NCI-H748 (cell line): Measurements from ENCODE around the gene LTBP1.

Source experiments
- DNase-seq: peaks from one replicate; lab custom pipeline; 2025; ENCODE audit not compliant: unreplicated experiment; lab: John Stamatoyannopoulos, UW

The LTBP1 gene

DNA sequence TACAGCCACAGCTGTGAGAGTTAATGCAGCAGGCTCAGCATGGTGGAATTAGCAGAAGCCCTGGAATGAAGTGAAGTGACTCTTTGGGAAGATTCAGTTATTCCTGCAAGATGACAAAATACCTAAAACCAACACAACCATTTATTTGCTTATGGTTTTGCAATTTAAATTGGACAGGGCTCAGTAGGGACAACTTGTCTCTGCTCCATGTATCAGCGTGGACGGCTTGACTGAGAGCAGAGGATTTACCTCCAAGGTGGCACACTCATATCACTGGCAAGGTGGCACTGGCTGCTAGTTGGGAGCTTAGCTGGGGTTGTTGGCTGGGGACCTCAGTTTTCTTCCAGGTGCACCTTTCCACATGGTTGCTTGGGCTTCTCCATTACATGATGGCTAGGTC is 58.3 kb downstream of the LTBP1 start:
- DNase-seq: no peak

GRCh38 chr2:33008716-33009115 is 62.0 kb downstream of the LTBP1 start:
- DNase-seq: no peak

GRCh38 chr2:33009249-33009648 is 62.5 kb downstream of the LTBP1 start:
- no peak for DNase-seq

DNA sequence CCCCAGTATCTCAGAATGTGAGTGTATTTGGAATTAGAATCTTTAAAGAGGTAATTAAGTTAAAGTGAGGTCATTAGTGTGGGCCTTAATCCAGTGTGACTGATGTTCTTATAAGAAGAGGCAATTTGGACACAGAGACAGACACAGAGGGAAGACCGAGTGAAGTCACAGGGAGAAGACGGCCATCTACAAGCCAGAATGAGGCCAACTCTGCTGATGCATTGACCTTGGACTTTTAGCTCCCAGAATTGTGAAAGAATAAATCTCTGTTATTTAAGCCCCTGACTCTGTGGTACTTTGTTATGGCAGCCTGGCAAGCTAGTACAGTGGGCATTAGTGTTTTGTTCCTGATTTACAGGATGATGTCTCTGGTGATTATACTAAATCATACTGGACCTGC is 64.6 kb downstream of the LTBP1 start:
- DNase-seq: no peak

GRCh38 chr2:33011941-33012340 is 65.2 kb downstream of the LTBP1 start:
- no peak for DNase-seq

GRCh38 chr2:33013684-33014110 is 66.9 kb downstream of the LTBP1 start:
- no peak for DNase-seq

DNA sequence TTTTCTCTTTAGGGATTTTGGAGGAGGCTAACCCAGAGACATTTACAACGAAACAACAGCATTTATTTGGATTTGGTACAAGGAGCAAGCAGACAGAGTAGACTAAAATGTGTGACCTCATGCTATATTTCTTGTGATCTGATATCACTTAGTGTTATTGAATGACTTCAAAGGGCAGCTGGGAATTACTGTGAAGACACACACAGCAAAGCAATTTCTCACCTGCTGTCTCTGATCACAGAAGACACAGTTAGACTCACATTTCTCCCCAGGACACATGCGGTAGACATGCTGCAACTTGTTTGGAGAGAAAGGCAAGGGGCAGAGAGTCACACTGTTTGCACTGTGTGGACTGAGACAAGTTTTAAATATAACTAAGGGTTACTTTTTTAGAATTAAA is 67.5 kb downstream of the LTBP1 start:
- DNase-seq: no peak

- no peak for DNase-seq
Observed at GRCh38 chr2:33015421-33016142, 68.8 kb downstream of the LTBP1 start.

DNA sequence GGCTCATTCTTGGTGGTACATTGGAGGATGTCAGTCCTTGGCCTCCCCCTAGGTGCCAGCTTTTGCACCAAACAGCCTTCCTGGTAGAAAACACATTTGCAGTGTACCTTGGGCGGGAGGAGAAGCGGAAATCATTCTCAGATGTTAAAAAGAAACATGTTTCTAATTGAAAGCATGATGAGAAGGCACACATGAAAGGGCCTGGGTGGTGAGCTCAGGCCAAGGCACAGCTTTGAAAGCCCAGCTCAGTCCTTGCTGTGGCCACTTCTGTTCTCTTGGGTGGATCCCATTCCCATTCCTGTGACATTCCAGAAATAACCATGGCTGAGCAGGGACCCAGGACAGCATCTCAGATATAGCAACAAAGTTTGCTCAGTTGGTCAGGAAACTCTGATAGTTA is 71.5 kb downstream of the LTBP1 start:
- DNase-seq: no peak

GRCh38 chr2:33019796-33020195 is 73.0 kb downstream of the LTBP1 start:
- no peak for DNase-seq

DNA sequence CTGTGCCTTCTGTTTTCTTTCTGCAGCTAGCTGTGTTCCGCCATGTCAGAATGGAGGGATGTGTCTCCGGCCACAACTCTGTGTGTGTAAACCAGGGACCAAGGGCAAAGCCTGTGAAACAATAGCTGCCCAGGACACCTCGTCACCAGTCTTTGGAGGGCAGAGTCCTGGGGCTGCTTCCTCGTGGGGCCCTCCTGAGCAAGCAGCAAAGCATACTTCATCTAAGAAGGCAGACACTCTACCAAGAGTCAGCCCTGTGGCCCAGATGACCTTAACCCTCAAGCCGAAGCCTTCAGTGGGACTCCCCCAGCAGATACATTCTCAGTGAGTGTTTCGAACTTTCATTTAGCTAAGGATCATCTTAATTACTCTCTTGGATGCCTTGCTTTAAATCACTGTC is 74.1 kb downstream of the LTBP1 start:
- no peak for DNase-seq

GRCh38 chr2:33021542-33022227 is 74.9 kb downstream of the LTBP1 start:
- no peak for DNase-seq

DNA sequence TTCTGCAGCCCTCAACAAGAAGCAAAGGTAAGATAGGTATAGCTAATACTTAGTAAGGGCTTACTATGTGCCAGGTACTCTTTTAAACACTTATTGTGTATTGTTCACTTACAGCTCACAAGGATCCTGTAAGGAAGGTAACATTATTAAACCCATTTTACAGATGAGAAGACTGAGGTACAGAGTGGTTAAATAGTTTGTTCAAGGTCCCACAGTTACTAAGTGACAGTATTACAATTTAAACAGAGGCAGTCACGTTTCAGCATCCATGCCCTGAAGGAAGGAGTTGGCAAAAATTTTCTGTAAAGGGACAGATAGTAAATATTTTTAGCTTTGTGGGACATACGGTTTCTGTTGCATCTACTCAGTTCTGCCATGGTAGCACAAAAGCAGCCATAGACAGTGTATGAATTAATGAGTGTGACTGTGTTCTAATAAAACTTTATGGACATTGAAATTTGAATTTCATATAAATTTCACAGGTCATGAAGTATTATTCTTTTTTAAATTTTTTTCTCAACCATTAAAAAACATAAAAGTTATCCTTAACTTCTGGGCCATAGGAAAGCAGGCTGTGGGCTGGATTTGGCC is 75.7 kb downstream of the LTBP1 start:
- DNase-seq: no peak

- no peak for DNase-seq
Observed at GRCh38 chr2:33022989-33023727, 76.4 kb downstream of the LTBP1 start.

GRCh38 chr2:33023728-33024500 is 77.2 kb downstream of the LTBP1 start:
- DNase-seq: no peak

GRCh38 chr2:33024758-33025157 is 78.0 kb downstream of the LTBP1 start:
- no peak for DNase-seq

DNA sequence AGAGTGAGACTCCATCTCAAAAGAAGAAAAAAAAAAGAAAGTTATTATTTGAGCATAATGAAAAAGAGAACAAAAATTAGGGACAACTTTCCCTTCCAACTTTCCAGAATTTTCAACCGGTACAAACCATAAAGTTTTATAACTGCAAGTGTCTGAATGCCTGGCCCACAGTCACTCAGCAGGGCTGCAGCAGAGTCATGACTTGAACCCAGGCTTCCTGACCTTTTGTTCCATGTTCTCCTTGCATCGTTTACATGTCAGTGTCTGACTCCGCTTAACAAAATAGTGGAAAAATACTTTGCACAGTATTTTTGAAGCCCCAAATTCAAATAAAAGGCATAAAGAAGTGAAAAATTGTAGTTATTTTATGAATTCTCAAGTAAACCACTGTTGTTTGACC is 82.7 kb downstream of the LTBP1 start:
- DNase-seq: no peak

GRCh38 chr2:33029926-33030325 is 83.2 kb downstream of the LTBP1 start:
- no peak for DNase-seq

- DNase-seq: no peak
Observed at GRCh38 chr2:33030326-33030725, 83.6 kb downstream of the LTBP1 start.

DNA sequence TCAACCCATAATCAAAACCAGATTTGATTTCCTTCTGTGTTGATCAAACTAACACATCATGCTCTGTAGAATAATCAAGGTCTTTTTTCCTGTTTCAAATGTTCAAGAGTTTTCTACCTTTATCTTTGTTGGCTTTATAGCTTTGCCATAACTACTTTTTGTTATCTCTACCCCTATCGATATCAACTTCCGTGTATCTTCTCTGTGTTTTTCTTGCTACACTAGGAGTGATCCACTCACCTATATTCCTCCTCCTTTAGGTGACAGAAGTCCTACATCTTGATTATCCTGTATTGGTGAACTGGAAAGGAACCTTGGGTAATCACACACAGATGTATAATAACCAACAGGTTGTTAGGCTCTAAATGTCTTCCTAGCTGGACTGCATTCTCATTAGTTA is 85.5 kb downstream of the LTBP1 start:
- no peak for DNase-seq

DNA sequence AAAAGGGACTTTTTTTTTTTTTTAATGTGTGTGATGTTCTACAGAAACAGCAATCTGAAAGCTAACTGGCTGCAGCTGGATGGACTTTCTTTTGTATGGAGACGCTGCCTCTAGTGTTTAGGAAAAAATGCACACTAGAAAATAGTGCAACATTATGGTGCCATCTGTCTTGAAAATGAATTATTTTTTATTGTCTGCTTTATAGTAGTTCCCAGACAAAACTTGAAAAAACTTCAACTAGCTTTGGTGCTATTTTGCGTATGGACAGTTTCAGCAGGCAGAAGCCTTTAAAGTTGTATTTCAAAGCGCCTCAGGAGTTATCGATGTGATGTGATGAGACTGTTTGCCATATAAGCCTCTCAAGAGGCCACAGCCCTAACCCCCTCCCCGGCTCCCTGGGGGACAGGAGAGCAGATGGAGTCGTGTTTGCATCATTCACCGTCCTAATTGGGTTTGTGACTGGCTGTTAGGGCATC is 86.9 kb downstream of the LTBP1 start:
- no peak for DNase-seq
